ENCODE data around the gene RETREG3.
"Not testable (repeated sequence)": the region's sequence is repeated elsewhere in the genome, so short reads cannot be mapped to it uniquely, and the experiment has no call there.

The RETREG3 gene

DNA sequence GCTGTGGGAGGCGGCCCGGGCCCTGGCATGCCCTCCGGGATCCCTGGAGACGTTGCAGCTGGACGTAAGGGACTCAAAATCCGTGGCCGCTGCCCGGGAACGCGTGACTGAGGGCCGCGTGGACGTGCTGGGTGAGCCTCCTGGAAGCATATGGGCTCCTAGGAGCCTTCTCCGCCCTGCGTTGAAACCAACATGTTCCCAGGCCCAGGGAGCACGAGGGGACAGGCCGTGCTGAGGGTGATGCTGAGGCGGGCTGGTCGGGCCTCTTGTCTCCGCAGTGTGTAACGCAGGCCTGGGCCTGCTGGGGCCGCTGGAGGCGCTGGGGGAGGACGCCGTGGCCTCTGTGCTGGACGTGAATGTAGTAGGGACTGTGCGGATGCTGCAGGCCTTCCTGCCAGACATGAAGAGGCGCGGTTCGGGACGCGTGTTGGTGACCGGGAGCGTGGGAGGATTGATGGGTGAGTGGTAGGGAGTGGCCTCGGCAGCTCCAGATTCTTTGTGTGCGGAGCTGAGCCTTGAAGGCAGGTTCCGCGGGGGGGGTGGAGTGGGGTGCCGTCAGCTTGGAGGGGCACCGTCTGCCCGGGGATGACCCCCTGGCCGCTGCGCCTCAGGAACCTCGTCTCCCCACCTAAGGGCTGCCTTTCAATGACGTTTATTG, 55.9 kb downstream of the RETREG3 start:
- DNase-seq (ENCODE audit: low read depth): no peak

DNA sequence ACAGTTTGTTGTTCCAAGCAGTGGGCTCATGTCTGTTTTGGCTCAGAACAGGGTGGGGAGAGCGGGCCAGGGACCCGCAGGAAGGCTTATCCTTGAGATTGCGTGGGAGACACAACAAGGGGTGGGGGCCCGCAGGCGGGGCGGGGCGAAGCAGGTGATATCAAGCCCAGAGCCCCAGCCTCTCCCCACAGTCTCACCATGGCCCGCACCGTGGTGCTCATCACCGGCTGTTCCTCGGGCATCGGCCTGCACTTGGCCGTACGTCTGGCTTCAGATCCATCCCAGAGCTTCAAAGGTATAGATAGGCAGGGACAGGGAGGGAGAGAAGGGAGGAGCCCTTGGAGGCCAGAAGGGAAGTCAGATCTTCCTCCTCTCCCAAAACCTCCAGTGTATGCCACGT, 56.4 kb downstream of the RETREG3 start, which contains the start of gene HSD17B1:
TSS of gene HSD17B1 (plus strand) at position 188 of the 400 bp plus-strand sequence. CDS start at position 199, 11 bp downstream.
- DNase-seq (ENCODE audit: low read depth): not testable (repeated sequence)

DNA sequence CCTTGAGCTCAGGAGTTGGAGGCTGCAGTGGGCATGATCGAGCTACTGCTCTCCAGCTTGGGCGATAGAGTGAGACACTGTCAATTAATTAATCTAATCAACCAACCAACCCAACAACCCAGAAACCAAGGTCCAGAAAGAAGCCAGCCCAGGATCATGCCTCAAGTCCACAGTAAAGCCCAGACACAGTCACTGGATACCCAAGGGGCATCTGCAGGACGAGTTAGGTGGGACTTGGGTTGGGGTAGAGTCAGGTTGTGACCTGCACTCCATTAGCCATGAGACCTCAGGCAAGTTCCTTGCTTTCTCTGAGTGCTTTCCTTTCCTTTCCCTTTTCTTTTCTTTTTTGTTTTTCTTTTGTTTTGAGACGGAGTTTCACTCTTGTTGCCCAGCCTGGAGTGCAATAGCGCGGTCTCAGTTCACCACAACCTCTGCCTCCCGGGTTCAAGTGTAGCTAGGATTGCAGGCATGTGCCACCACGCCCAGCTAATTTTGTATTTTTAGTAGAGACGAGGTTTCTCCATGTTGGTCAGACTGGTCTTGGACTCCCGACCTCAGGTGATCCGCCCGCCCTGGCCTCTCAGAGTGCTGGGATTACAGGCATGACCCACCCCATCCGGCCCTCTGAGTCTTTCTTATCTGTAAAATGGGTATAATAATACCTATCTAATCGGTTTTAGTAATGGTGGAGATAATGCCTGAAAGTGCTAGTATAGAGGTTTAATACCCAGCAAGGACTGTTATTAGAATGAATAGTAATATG, 60.0 kb downstream of the RETREG3 start:
- DNase-seq (ENCODE audit: low read depth): no peak

GRCh38 chr17:42548070-42548837, 60.9 kb downstream of the RETREG3 start:
- DNase-seq (ENCODE audit: low read depth): no peak

DNA sequence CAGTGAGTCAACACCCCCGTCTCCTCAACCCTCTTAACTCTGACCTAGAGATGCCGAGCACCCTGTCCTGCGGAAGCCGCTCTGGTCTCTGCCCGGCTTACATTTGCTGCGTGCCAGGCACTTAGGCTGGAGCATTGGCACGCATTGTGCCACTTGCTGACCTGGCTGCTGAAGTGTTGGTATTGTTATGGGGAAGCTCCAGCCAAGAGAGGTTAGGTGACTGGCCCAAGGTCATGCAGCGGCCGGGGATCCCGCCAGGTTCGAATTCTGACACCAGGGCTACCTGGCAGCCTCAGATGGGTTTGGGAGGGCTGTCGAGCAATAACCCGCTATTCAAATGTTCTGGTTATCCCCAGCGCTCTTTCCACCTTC, 61.5 kb downstream of the RETREG3 start:
- DNase-seq (ENCODE audit: low read depth): no peak

DNA sequence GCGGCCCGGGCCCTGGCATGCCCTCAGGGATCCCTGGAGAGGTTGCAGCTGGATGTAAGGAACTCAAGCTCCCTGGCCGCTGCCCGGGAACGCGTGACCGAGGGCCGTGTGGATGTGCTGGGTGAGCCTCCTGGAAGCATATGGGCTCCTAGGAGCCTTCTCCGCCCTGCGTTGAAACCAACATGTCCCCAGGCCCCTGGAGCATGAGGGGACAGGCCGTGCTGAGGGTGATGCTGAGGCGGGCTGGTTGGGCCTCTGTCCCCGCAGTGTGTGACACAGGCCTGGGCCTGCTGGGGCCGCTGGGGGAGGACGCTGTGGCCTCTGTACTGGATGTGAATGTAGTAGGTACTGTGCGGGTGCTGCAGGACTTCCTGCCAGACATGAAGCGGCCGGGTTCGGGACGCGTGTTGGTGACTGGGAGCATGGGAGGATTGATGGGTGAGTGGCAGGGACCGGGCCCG, 62.1 kb downstream of the RETREG3 start:
- DNase-seq (ENCODE audit: low read depth): no peak

DNA sequence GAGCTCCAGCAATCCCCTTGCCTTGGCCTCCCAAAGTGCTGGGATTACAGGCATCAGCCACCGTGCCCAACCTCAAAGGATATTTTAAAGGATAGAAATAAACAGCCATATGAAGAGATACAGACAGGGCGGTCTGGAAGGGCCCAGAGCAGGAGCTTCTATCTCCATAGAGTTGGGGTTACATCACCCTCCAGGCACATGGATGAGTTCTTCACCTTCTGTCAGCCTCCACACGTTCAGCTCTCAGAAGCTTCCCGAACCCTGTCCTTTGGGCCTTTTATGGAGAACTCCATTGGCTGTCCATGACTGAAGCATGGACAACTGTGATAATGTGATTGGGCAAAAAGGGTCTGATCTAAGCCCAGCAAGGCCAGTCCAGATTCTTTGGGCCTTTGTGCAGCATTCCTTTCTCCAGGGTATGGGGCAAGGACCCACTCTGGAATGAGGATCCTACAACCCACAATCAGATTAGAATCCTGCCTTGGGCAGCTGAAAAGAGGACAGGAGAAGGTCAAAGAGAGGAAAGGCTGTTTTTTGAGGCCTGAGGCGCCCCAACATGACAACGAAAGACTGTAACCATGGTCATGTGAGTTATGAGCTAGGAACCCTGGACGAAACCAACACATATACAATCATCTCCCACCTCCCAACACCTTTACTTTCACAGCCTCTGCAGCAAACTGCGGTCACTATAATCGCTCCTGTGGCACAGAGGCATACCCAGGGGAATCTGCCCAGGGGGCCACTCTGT, 63.2 kb downstream of the RETREG3 start:
- DNase-seq (ENCODE audit: low read depth): not testable (repeated sequence)

- DNase-seq (ENCODE audit: low read depth): no peak
Observed at GRCh38 chr17:42544874-42545283, 64.3 kb downstream of the RETREG3 start.

- DNase-seq (ENCODE audit: low read depth): no peak
Observed at GRCh38 chr17:42543190-42544079, 65.7 kb downstream of the RETREG3 start.

- DNase-seq (ENCODE audit: low read depth): no peak
Observed at GRCh38 chr17:42541041-42541833, 67.9 kb downstream of the RETREG3 start.

GRCh38 chr17:42540558-42540957, 68.6 kb downstream of the RETREG3 start:
- DNase-seq (ENCODE audit: low read depth): not testable (repeated sequence)

GRCh38 chr17:42538482-42538881, 70.7 kb downstream of the RETREG3 start:
- DNase-seq (ENCODE audit: low read depth): no peak

DNA sequence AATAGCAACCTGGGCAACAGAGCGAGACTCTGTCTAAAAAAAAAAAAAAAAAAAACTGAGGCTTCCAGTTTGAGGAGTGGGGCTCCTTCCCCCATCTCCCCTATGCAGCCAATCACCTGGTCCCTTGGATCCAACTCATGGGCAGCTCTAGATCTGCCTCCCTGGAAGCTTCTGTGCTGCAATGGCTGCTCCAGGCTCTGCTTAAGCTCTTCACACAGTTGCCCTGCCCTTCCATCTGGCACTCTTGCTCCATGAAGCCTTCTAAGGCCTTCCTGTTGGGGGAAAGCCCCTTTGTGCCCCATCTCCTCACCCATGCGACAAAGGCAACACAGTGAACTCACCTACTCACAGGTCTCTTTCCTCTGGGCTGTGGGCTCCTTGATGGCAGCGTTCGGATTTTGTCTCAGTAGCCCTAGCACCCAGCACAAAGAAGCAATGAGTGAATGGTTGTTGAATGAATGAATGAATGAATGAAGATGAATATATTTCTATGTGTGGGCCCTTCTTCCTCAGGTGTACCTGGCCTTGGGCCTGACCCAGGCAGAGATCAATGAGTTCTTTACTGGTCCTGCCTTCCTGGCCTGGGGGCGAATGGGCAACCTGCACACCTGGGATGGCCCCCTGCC, 71.2 kb downstream of the RETREG3 start:
- DNase-seq (ENCODE audit: low read depth): no peak

GRCh38 chr17:42537156-42537805, 71.9 kb downstream of the RETREG3 start:
- no peak for DNase-seq (ENCODE audit: low read depth)

DNA sequence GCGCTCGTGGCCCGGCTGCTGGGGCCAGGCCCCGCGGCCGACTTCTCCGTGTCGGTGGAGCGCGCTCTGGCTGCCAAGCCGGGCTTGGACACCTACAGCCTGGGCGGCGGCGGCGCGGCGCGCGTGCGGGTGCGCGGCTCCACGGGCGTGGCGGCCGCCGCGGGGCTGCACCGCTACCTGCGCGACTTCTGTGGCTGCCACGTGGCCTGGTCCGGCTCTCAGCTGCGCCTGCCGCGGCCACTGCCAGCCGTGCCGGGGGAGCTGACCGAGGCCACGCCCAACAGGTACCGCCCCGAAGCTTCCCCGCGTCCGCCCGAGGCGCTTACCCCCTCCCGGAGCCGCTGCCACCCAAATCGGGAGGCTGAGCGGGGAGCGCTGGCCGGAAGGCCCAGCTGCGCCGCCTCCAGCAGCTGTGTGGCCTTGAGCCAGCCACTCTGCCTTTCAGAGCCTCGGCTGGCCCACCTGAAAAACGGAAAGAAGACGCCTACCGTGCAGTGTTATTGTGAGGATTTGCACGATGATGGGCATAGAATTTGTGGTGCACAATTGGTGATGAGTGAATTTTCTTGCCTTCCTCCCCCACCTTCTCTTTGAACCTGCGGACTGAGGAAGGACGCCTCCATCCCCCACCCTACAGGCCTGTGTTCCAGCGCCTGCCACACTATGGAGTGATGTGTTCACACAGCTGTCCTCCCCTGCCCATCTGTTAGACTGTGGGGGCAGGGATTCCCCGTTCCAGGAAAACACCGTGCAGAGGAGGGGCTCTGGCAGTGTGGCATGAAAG, 72.6 kb downstream of the RETREG3 start:
- no peak for DNase-seq (ENCODE audit: low read depth)

DNA sequence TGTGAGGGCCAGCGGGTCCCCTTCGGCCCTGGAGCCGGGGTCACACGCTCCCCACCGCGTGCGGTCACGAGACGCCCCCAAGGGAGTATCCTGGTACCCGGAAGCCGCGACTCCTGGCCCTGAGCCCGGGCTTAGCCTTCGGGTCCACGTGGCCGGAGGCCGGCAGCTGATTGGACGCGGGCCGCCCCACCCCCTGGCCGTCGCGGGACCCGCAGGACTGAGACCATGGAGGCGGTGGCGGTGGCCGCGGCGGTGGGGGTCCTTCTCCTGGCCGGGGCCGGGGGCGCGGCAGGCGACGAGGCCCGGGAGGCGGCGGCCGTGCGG, 73.2 kb downstream of the RETREG3 start, which contains the start of gene NAGLU:
TSS of gene NAGLU (plus strand) at position 194 of the 324 bp plus-strand sequence. CDS start at position 226, 32 bp downstream.
- peak; percentile 63 for DNase-seq (ENCODE audit: low read depth)

DNA sequence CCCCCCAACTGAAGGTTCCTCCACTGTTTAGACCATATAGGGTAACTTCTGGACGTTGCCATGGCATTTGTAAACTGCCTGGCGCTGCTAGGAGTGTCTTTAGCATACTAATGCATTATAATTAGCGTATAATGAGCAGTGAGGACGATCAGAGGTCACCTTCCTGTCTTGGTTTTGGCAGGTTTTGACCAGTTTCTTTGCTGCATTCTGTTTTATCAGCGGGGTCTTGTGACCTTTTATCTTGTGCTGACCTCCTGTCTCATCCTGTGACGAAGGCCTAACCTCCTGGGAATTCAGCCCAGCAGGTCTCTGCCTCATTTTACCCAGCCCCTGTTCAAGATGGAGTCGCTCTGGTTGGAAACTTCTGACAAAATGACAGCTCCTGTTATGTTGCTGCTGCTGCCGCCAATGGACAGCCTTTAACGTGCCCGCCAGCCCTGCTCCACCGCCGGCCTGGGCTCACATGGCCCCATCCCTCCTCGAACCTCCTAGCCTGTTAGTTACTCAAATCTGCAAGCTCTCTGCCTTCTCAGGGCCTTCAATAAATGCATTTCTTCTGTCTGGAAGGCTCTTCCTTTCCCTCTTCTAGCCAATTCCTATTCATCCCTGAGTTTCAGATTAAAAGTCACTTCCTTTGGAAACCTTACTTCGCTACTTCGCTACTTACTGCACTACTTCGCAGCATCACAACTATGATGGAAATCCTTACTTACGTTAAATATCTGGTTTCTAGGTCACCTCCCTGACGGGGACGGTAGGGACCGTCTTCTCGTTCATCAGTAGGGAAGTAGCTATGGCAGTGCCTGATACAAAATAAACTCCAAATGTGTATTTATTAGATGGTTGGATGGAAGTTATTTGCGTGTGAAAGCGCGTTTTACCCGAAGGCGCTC, 73.8 kb downstream of the RETREG3 start:
- no peak for DNase-seq (ENCODE audit: low read depth)
